ENCODE data around the gene LAMB1.

GRCh38 chr7:108048422-108048821, 45.5 kb upstream of the LAMB1 start:
- TF ChIP-seq CTCF (conservative IDR thresholded peaks at IDR 0.05; ENCODE audit: low read depth, low read length) (no peak), EZH2 (IDR thresholded peaks at IDR 0.05; ENCODE audit: low read length, unreplicated experiment) (no peak), EZH2phosphoT487 (IDR thresholded peaks at IDR 0.05; ENCODE audit: borderline replicate concordance, low read length) (no peak)
